ENCODE results near the gene NSMCE1.

Gene NSMCE1

GRCh38 chr16:27224271-27224737 is 44.3 kb downstream of the NSMCE1 start:
- in situ Hi-C loops (cut with MboI; ENCODE audit: low sequenced_read_pairs): no loop called here

DNA sequence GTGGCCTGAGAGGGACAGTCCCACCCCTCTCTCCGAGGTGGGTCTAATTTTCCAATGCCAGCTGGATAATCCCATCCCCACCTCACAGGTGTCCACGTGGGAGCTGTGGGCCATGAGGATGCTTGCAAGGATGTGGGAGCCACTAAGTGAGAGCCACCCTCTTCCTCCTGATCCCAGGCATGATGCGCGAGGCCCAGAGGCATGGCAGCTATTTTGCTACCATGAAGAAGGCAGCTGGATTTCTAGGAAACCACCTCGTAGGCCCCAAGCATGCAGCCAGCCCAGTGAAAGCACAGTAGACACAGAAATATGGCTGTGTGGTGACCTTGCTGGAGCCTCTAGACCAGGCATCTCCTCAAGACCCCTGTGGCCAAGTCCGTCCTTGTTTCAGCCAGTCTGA is 44.9 kb downstream of the NSMCE1 start:
- no peak for DNase-seq (ENCODE audit: low spot score in 2 of 2)
- Histone ChIP-seq H3K4me1 (no peaks in the 10 kb centered on the region), H3K9me3 (no peaks in the 10 kb centered on the region), H3K27me3 (ENCODE audit: low read depth) (no peaks in the 10 kb centered on the region), H3K4me3 (no peak overlapping the region), H3K36me3 (replicated peaks) (peaks cover 4% of the 10 kb centered on the region; the same call in 1 of the 2 replicates)
- in situ Hi-C loops (cut with MboI; ENCODE audit: low sequenced_read_pairs): no loop called here

More at GRCh38 chr16:27224271-27224737, 44.3 kb downstream of the NSMCE1 start:
- DNase-seq (ENCODE audit: low spot score in 2 of 2): no peak
- Histone ChIP-seq H3K4me3 (no peak overlapping the region), H3K36me3 (replicated peaks) (peaks cover 4% of the 10 kb centered on the region; the same call in 1 of the 2 replicates), H3K27me3 (ENCODE audit: low read depth) (no peaks in the 10 kb centered on the region), H3K9me3 (no peaks in the 10 kb centered on the region), H3K4me1 (no peaks in the 10 kb centered on the region)

DNA sequence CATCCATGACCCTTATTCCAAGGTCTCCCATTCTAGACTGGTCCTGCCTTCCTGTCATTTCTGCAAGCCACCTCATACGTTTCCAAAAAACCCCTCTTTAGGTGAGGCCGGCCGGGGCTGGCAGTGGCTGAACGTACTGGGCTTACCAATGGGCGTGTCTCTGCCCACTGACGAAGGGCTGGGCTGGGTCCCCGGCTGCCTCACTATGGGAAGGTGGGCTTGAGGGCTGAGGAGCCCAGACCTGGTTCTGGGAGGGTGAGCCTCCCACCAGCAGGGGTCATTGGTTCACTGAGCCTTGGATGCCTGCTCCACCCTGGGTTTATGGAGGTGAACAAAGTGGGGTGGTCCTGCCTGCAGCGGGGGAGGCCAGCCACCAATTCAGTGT is 45.4 kb downstream of the NSMCE1 start:
- Histone ChIP-seq H3K36me3 (replicated peaks) (peaks cover 4% of the 10 kb centered on the region; the same call in 1 of the 2 replicates), H3K4me3 (no peak overlapping the region), H3K9me3 (no peaks in the 10 kb centered on the region), H3K27me3 (ENCODE audit: low read depth) (no peaks in the 10 kb centered on the region), H3K4me1 (no peaks in the 10 kb centered on the region)
- DNase-seq (ENCODE audit: low spot score in 2 of 2): no peak
- in situ Hi-C loops (cut with MboI; ENCODE audit: low sequenced_read_pairs): no loop called here

- Histone ChIP-seq H3K4me3 (no peak overlapping the region), H3K36me3 (replicated peaks) (peaks cover 4% of the 10 kb centered on the region; the same call in 1 of the 2 replicates), H3K4me1 (no peaks in the 10 kb centered on the region), H3K27me3 (ENCODE audit: low read depth) (no peaks in the 10 kb centered on the region), H3K9me3 (no peaks in the 10 kb centered on the region)
- no peak for DNase-seq (ENCODE audit: low spot score in 2 of 2)
- in situ Hi-C loops (cut with MboI; ENCODE audit: low sequenced_read_pairs): no loop called here
Observed at GRCh38 chr16:27222249-27223225, 46.0 kb downstream of the NSMCE1 start.

GRCh38 chr16:27221576-27222248 is 46.9 kb downstream of the NSMCE1 start:
- Histone ChIP-seq H3K36me3 (replicated peaks) (peaks cover 4% of the 10 kb centered on the region; the same call in 1 of the 2 replicates), H3K4me3 (no peak overlapping the region), H3K27me3 (ENCODE audit: low read depth) (no peaks in the 10 kb centered on the region), H3K9me3 (no peaks in the 10 kb centered on the region), H3K4me1 (no peaks in the 10 kb centered on the region)
- in situ Hi-C loops (cut with MboI; ENCODE audit: low sequenced_read_pairs): no loop called here
- no peak for DNase-seq (ENCODE audit: low spot score in 2 of 2)

DNA sequence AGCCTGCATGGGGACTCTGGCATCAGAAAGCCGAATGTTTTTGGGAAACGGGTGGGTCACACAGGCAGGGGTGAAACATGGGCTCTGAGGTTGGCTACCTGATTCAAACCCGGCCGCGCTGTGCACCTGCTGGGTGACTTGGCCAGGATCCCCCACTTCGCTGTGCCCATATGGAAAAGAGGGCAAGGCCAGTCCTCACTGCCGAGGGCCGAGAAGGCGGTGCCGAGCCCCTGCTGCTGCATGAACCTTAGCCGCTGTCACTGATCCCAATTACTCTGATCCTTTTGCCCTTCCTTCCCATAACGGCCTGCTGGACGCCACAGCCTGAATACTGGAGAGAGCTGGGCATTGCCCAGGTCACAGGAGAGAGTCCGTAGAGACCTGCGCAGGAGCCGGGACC is 47.6 kb downstream of the NSMCE1 start:
- no peaks in the 10 kb centered on the region for H3K4me1 ChIP-seq
- peaks cover 4% of the 10 kb centered on the region; the same call in 1 of the 2 replicates for H3K36me3 ChIP-seq (replicated peaks)
- no peak for DNase-seq (ENCODE audit: low spot score in 2 of 2)
- H3K9me3 ChIP-seq: no peaks in the 10 kb centered on the region
- no peak overlapping the region for H3K4me3 ChIP-seq
- no peaks in the 10 kb centered on the region for H3K27me3 ChIP-seq (ENCODE audit: low read depth)
- in situ Hi-C loops (cut with MboI; ENCODE audit: low sequenced_read_pairs): no loop called here

GRCh38 chr16:27220527-27220926 is 48.0 kb downstream of the NSMCE1 start:
- peaks cover 4% of the 10 kb centered on the region; the same call in 1 of the 2 replicates for H3K36me3 ChIP-seq (replicated peaks)
- H3K4me1 ChIP-seq: no peaks in the 10 kb centered on the region
- DNase-seq (ENCODE audit: low spot score in 2 of 2): no peak
- in situ Hi-C loops (cut with MboI; ENCODE audit: low sequenced_read_pairs): no loop called here
- H3K4me3 ChIP-seq: no peak overlapping the region
- no peaks in the 10 kb centered on the region for H3K27me3 ChIP-seq (ENCODE audit: low read depth)
- H3K9me3 ChIP-seq: no peaks in the 10 kb centered on the region

DNA sequence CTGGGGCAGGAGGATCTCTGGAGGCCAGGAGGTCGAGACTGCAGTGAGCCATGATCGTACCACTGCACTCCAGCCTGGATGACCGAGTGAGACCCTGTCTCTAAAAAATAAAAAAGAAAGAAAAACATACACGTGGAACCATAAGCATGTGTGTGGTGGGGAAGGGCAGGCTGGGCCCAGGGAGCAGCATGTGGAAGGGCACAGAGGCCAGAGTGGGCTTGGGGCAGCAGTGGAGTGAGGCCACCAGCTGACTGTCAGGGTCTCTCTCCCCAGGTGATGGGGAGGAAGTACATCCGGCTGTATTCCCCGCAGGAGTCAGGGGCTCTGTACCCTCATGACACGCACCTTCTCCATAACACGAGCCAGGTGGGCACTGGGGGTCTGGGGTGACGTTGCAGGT is 48.5 kb downstream of the NSMCE1 start:
- H3K4me3 ChIP-seq: no peak overlapping the region
- H3K9me3 ChIP-seq: no peaks in the 10 kb centered on the region
- in situ Hi-C loops (cut with MboI; ENCODE audit: low sequenced_read_pairs): no loop called here
- no peak for DNase-seq (ENCODE audit: low spot score in 2 of 2)
- no peaks in the 10 kb centered on the region for H3K4me1 ChIP-seq
- H3K36me3 ChIP-seq (replicated peaks): peaks cover 4% of the 10 kb centered on the region; the same call in 1 of the 2 replicates
- no peaks in the 10 kb centered on the region for H3K27me3 ChIP-seq (ENCODE audit: low read depth)

DNA sequence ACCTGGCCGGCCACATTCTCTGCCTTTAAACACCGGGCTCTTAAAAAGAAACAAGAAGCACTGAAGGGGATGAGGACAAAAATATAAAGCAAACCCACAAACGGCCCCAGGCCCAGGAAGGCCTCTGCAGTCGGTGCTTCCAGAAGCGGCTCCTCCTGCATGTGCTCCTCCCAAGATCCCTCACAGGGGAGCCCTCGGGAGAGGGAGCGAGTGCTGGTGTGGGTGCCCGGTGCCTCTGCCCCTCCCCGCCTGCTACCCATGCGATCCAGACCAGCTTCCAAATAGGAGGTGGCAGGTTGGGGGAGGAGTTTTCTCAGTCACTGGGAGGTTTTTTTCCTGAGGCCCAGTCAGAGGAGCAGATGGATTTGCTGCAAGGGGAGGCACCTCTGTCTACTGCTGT is 49.4 kb downstream of the NSMCE1 start:
- Histone ChIP-seq H3K36me3 (replicated peaks) (no peaks in the 10 kb centered on the region; the same call in 1 of the 2 replicates), H3K9me3 (no peaks in the 10 kb centered on the region), H3K4me3 (no peak overlapping the region), H3K4me1 (no peaks in the 10 kb centered on the region), H3K27me3 (ENCODE audit: low read depth) (no peaks in the 10 kb centered on the region)
- no peak for DNase-seq (ENCODE audit: low spot score in 2 of 2)
- in situ Hi-C loops (cut with MboI; ENCODE audit: low sequenced_read_pairs): no loop called here

DNA sequence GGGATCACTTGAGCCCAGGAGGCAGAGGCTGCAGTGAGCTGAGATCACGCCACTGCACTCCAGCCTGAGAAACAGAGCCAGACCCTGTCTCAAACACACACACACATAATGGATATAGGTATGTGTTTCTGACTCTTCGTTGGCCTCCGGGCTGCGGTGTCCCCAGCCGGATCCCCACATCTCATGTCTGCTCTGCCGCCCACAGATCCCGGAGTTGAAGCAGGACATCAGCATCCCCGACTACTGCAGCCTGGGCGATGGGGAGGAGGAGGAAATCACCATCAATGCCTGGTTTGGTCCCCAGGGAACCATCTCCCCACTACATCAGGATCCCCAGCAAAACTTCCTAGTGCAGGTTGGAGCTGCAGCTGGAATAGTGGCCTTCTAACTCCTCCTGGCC is 49.8 kb downstream of the NSMCE1 start:
- no peak overlapping the region for H3K4me3 ChIP-seq
- in situ Hi-C loops (cut with MboI; ENCODE audit: low sequenced_read_pairs): no loop called here
- no peaks in the 10 kb centered on the region for H3K9me3 ChIP-seq
- DNase-seq (ENCODE audit: low spot score in 2 of 2): no peak
- no peaks in the 10 kb centered on the region for H3K4me1 ChIP-seq
- H3K36me3 ChIP-seq (replicated peaks): no peaks in the 10 kb centered on the region
- H3K27me3 ChIP-seq (ENCODE audit: low read depth): no peaks in the 10 kb centered on the region

DNA sequence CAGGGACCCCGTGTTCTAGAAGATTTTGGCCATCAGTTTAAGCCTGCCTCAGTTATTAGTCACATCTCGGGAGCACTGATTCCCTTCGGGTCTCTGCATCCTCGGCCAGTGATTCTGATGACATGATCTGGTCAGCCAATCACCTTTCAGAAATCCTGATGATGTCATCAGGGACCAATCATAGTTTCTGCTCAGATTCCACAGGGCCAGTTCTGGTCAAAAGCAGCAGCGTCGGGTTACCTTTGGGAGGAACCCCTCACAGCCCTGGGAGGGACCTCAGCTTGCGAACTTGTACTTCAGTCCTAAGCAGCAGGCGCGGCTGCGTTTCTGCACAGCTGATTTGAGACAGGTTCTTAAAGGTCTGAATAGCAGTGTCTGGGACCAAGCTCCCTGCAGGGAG is 51.3 kb downstream of the NSMCE1 start:
- no peak for DNase-seq (ENCODE audit: low spot score in 2 of 2)
- Histone ChIP-seq H3K4me1 (no peaks in the 10 kb centered on the region), H3K9me3 (no peaks in the 10 kb centered on the region), H3K4me3 (no peak overlapping the region), H3K36me3 (replicated peaks) (no peaks in the 10 kb centered on the region), H3K27me3 (ENCODE audit: low read depth) (no peaks in the 10 kb centered on the region)
- in situ Hi-C loops (cut with MboI; ENCODE audit: low sequenced_read_pairs): no loop called here

- in situ Hi-C loops (cut with MboI; ENCODE audit: low sequenced_read_pairs): no loop called here
- Histone ChIP-seq H3K36me3 (replicated peaks) (no peaks in the 10 kb centered on the region), H3K4me3 (no peak overlapping the region), H3K27me3 (ENCODE audit: low read depth) (no peaks in the 10 kb centered on the region), H3K9me3 (no peaks in the 10 kb centered on the region), H3K4me1 (no peaks in the 10 kb centered on the region)
- DNase-seq (ENCODE audit: low spot score in 2 of 2): no peak
Observed at GRCh38 chr16:27216297-27216885, 52.2 kb downstream of the NSMCE1 start.

DNA sequence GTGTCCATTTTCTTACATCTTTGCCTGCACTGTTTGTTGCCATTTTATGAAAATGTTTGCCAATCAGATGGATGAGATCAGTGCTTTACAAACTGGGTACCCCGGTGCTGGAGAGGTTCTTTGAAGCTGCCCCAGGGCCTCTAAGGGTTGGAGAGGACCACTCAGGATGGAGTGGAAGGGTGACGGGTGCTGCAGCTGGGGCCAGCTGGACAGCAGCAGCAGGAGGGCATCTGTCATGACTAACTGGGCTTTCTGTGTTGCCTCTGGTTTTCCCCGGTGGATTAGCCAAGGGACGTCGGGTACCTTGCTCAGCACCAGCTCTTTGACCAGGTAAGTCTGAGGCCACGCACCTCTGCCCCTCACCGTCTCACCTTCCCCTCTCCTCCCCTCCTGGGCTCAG is 52.9 kb downstream of the NSMCE1 start:
- DNase-seq (ENCODE audit: low spot score in 2 of 2): no peak
- no peaks in the 10 kb centered on the region for H3K4me1 ChIP-seq
- H3K27me3 ChIP-seq (ENCODE audit: low read depth): no peaks in the 10 kb centered on the region
- H3K36me3 ChIP-seq (replicated peaks): no peaks in the 10 kb centered on the region
- H3K9me3 ChIP-seq: no peaks in the 10 kb centered on the region
- in situ Hi-C loops (cut with MboI; ENCODE audit: low sequenced_read_pairs): no loop called here
- H3K4me3 ChIP-seq: no peak overlapping the region

Data from HAP-1 (cell line).